Measurements from ENCODE around the gene ZNF644.

DNA sequence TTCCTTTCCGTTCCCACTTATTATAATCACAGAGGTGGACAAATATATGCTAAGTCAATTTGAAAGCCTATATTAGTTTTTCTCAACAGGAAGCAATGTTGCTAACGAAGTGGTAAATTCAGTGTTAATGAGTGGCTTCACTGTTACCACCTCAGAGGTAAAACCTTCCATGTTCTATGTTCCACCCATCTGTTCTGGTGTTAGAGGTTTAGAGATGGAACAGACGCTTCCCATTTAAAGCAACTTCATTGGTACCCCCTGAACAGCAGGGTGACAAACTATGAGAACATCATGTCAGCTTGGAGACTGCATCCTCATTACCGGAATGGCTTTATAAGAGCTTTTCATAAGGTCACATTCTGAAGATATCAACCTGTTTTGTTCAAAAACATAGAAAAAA, 77.9 kb downstream of the ZNF644 start:
- no peak for TF ChIP-seq CTCF (IDR thresholded peaks at IDR 0.05)
- TF ChIP-seq POLR2A (IDR thresholded peaks at IDR 0.05), result no peak
- TF ChIP-seq EP300 (IDR thresholded peaks at IDR 0.05), result no peak
